ENCODE data around the gene ADGRB3.
"Not testable (repeated sequence)": the region's sequence is repeated elsewhere in the genome, so short reads cannot be mapped to it uniquely, and the experiment has no call there.

Gene ADGRB3

GRCh38 chr6:68852791-68853190 lies 217.7 kb downstream of the ADGRB3 start:
- no peak for DNase-seq

GRCh38 chr6:68859233-68859632 lies 224.2 kb downstream of the ADGRB3 start:
- DNase-seq, result no peak

- DNase-seq, result no peak
Measured at GRCh38 chr6:68868646-68869045, 233.6 kb downstream of the ADGRB3 start.

GRCh38 chr6:68873236-68873635 lies 238.2 kb downstream of the ADGRB3 start:
- DNase-seq, result no peak

- no peak for DNase-seq
Measured at GRCh38 chr6:68874747-68875146, 239.7 kb downstream of the ADGRB3 start.

GRCh38 chr6:68875403-68875802 lies 240.3 kb downstream of the ADGRB3 start:
- DNase-seq, result no peak

- DNase-seq, result no peak
Measured at GRCh38 chr6:68876792-68877493, 241.9 kb downstream of the ADGRB3 start.

GRCh38 chr6:68880050-68880813 lies 245.2 kb downstream of the ADGRB3 start:
- DNase-seq, result no peak

GRCh38 chr6:68883325-68883724 lies 248.2 kb downstream of the ADGRB3 start:
- not testable (repeated sequence) for DNase-seq

GRCh38 chr6:68891419-68891818 lies 256.3 kb downstream of the ADGRB3 start:
- DNase-seq, result no peak

GRCh38 chr6:68892452-68892851 lies 257.4 kb downstream of the ADGRB3 start:
- DNase-seq, result no peak

GRCh38 chr6:68895929-68896328 lies 260.8 kb downstream of the ADGRB3 start:
- no peak for DNase-seq

- DNase-seq, result no peak
Measured at GRCh38 chr6:68901044-68901443, 266.0 kb downstream of the ADGRB3 start.

GRCh38 chr6:68911334-68911733 lies 276.3 kb downstream of the ADGRB3 start:
- DNase-seq, result no peak

- DNase-seq, result no peak
Measured at GRCh38 chr6:68911811-68912210, 276.7 kb downstream of the ADGRB3 start.

GRCh38 chr6:68912805-68913204 lies 277.7 kb downstream of the ADGRB3 start:
- not testable (repeated sequence) for DNase-seq

- no peak for DNase-seq
Measured at GRCh38 chr6:68915586-68915985, 280.5 kb downstream of the ADGRB3 start.

GRCh38 chr6:68919537-68919936 lies 284.5 kb downstream of the ADGRB3 start:
- no peak for DNase-seq

- DNase-seq, result no peak
Measured at GRCh38 chr6:68941345-68941744, 306.3 kb downstream of the ADGRB3 start.

- DNase-seq, result no peak
Measured at GRCh38 chr6:68947721-68948120, 312.6 kb downstream of the ADGRB3 start.

- no peak for DNase-seq
Measured at GRCh38 chr6:68951270-68951669, 316.2 kb downstream of the ADGRB3 start.

- no peak for DNase-seq
Measured at GRCh38 chr6:68958327-68958726, 323.2 kb downstream of the ADGRB3 start.

- DNase-seq, result peak; percentile 38
Measured at GRCh38 chr6:68967549-68968300, 332.6 kb downstream of the ADGRB3 start.

GRCh38 chr6:68968301-68968649 lies 333.2 kb downstream of the ADGRB3 start:
- DNase-seq, result no peak
